ENCODE measurements around the gene NOL4L.
A peak's percentile ranks its signal among the peaks of the same experiment; 100 is the strongest.
"Not testable (repeated sequence)": the region's sequence is repeated elsewhere in the genome, so short reads cannot be mapped to it uniquely, and the experiment has no call there.

Gene NOL4L

GRCh38 chr20:32470025-32470861, 114.9 kb downstream of the NOL4L start:
- H3K4me3 ChIP-seq (ENCODE audit: low read depth, low read length), result no peak overlapping the region
- peak; percentile 63 for TF ChIP-seq CTCF (IDR thresholded peaks at IDR 0.05; ENCODE audit: borderline replicate concordance, insufficient read depth, low read depth, low read length)

GRCh38 chr20:32468860-32469259, 116.3 kb downstream of the NOL4L start:
- no peak for TF ChIP-seq CTCF (IDR thresholded peaks at IDR 0.05; ENCODE audit: borderline replicate concordance, insufficient read depth, low read depth, low read length)
- H3K4me3 ChIP-seq (ENCODE audit: low read depth, low read length), result no peak overlapping the region

GRCh38 chr20:32468313-32468640, 116.9 kb downstream of the NOL4L start:
- no peak for TF ChIP-seq CTCF (IDR thresholded peaks at IDR 0.05; ENCODE audit: borderline replicate concordance, insufficient read depth, low read depth, low read length)
- H3K4me3 ChIP-seq (ENCODE audit: low read depth, low read length), result no peak overlapping the region

- no peak overlapping the region for H3K4me3 ChIP-seq (ENCODE audit: low read depth, low read length)
- TF ChIP-seq CTCF (IDR thresholded peaks at IDR 0.05; ENCODE audit: borderline replicate concordance, insufficient read depth, low read depth, low read length), result no peak
These were observed 117.4 kb downstream of the NOL4L start for GRCh38 chr20:32467506-32468312.

- no peak overlapping the region for H3K4me3 ChIP-seq (ENCODE audit: low read depth, low read length)
- no peak for TF ChIP-seq CTCF (IDR thresholded peaks at IDR 0.05; ENCODE audit: borderline replicate concordance, insufficient read depth, low read depth, low read length)
These were observed 118.2 kb downstream of the NOL4L start for GRCh38 chr20:32466739-32467505.

- H3K4me3 ChIP-seq (ENCODE audit: low read depth, low read length), result not testable (repeated sequence)
These were observed 119.0 kb downstream of the NOL4L start for GRCh38 chr20:32465901-32466675.
